CD4-positive, alpha-beta T cell treated with Interleukin-4 for 4 hours (primary cell): ENCODE data around the gene C1QTNF1.
"Not testable (repeated sequence)": the region's sequence is repeated elsewhere in the genome, so short reads cannot be mapped to it uniquely, and the experiment has no call there.

ENCODE experiments used
- DNase-seq: peaks from one replicate; pipeline ENCODE4 v3.0.0-alpha.2; 2020

Gene C1QTNF1

DNA sequence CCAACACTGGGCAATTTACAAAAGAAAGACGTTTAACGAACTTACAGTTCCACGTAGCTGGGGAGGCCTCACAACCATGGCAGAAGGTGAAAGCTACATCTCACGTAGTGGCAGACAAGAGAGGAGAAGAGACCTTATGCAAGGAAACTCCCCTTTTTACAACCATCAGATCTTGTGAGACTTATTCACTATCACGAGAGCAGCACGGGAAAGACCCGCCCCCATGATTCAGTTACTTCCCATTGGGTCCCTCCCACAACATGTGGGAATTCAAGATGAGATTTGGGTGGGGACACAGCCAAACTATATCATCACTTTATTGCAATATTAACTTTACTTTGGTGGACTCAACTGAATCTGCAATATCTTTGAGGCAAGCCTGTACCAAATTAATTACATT, 38.7 kb downstream of the C1QTNF1 start:
- DNase-seq: no peak

DNA sequence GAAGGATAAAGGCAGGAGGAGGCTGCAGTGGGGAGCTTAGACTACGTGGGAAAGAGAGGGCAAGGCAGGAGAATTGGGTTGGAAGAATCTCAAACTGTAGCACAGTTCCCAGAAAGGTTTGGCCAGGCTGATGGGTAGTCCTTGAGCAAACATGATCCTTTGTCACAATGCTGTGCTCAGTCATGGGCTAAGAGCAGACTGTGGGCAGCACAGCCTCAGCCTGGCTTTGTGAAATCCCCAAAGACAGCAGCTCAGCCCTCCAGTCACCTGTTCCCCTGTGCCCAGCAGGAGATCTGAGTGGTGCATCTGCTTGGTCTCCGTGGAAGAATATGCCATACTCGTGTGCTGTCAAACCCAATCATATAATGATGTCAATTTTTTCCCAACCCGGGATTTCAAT, 40.1 kb downstream of the C1QTNF1 start:
- DNase-seq: no peak

DNA sequence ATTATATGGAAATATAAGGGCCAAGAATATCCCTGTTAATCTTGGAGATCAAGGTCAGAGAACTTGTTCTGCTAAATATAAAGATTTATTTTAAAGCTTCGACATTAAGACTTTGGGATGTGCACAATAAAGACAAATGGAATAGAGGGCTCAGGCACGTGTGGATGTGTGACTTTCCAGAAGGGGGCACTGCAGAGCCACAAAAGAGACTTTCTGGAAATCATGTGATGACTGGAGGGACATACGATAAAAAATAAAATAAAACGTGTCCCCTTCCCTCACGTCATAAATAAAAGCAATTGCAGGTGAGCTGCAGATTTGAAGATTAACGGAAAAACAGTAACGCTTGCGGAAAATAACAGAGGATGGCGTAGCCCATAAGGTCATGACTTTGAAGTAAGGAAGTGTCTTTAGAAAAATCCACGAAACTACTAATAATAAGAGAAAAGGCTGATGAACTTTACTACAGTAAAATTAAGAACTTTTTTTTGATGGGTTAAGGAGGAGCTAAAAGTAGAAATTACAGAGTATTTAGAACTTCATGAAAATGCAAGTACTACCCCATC, 41.2 kb downstream of the C1QTNF1 start:
- peak; percentile 60 for DNase-seq

DNA sequence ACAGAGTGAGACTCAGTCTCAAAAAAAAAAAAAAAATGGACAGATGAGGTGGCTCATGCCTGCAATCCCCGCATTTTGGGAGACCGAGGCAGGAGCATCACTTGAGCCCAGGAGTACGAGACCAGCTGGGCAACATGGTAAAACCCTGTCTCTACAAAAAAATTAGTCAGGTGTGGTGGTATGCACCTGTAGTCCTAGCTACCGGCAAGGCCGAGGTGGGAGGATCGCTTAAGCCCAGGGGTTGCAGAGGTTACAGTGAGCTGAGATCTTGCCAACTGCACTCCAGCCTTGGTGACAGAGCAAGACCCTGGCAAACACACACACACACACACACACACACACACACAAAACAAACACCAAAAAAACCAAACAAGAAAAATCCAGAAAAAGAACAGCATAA, 43.0 kb downstream of the C1QTNF1 start:
- no peak for DNase-seq

GRCh38 chr17:79070266-79070880, 46.4 kb downstream of the C1QTNF1 start:
- DNase-seq: no peak

GRCh38 chr17:79071161-79071740, 47.3 kb downstream of the C1QTNF1 start:
- no peak for DNase-seq

DNA sequence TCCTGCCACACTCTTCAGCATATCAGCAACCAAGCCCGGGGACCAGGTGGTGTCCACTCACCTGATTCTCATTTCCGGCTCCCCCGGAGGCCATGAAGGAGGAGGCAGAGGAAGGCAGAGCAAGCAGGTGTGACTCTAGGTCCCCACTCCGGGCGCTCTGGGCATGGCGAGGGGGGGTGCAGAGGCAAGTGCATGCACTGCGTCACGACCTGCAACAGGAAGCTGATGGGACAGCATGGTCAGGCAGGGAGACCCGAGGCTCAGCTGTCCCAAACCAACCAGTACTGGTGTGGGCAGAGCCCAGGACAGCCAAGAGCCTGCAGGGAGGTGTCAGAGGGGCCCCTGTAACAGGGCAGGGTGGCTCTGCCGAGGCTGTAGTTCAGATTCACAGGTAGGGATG, 48.6 kb downstream of the C1QTNF1 start:
- no peak for DNase-seq

DNA sequence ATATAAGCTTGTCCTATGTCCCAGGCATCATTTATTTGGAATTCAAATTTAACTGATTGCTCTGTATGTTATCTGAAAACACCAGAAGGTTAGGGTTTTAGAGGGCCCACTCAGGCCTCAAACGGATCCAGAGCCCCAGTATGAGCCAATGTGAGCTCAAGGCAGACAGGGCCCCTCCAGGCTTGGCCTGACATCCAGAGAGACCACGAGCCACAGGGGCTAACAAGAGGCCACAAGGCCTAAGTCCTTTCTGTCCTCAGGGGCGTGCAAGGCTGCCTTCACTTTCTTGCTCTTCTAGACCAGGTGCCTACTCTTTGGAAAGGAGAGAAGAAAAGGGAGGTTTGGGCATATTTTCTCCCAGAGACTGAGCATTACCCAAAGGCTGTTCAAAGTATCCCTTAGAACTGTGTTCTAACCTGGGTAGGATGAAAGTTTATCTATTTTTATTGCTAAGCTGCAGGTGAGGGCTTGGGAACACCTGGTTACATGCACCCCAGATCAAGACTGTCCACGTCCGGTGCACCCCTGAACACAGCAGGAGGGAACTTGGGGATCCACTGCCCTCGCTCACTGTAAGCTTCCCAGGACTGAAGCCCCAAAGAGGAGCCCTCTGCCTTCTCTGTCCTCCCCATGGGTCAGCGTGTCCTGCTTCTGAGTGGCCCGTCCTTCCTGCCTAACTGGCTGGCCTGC, 49.2 kb downstream of the C1QTNF1 start:
- no peak for DNase-seq

DNA sequence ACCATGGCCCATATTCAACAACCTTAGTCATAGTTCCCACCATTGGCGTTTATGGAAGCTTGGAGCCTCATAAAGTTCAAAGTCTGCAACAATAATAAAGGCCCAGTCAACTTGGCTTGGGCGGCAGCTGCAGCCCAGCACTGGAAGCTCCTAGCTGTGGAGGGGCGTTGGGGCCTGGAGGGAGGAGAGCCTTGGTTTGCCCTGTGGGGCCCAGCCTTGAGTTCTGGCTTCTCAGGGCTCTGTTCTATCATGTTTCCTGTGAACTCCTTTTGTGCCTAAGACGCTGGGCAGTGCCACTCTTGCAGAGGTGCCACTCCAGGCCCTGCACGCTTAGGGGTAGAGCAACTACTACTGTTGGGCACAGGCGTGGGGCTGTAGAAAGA, 49.7 kb downstream of the C1QTNF1 start:
- no peak for DNase-seq

DNA sequence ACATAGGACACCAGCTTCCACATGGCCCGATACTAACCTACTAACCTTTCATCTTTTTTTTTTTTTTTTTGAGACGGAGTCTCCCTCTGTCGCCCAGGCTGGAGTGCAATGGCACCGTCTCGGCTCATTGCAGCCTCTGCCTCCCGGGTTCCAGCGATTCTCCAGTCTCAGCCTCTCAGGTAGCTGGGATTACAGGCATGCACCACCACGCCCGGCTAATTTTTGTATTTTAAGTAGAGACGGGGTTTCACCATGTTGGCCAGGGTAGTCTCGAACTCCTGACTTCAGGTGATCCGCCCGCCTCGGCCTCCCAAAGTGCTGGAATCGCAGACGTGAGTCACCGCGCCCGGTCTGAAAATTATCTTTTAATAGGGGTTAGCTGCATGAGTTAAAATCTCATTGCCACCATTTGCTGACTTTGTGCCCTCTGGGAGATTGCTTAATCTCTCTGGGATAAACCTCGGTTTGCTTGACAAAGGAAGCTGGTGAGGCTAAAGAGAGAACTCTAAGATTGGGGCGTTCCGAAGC, 50.2 kb downstream of the C1QTNF1 start:
- DNase-seq: not testable (repeated sequence)

GRCh38 chr17:79074649-79075445, 50.9 kb downstream of the C1QTNF1 start, which contains the start of gene ENGASE:
TSS of gene ENGASE (plus strand) at chr17:79074824. CDS start at chr17:79074945, 121 bp downstream.
- DNase-seq: peak; percentile 90

- no peak for DNase-seq
These were observed 51.4 kb downstream of the C1QTNF1 start for GRCh38 chr17:79075446-79075750.

GRCh38 chr17:79075861-79076406, 52.0 kb downstream of the C1QTNF1 start:
- DNase-seq: no peak

GRCh38 chr17:79077587-79077986, 53.6 kb downstream of the C1QTNF1 start:
- no peak for DNase-seq

DNA sequence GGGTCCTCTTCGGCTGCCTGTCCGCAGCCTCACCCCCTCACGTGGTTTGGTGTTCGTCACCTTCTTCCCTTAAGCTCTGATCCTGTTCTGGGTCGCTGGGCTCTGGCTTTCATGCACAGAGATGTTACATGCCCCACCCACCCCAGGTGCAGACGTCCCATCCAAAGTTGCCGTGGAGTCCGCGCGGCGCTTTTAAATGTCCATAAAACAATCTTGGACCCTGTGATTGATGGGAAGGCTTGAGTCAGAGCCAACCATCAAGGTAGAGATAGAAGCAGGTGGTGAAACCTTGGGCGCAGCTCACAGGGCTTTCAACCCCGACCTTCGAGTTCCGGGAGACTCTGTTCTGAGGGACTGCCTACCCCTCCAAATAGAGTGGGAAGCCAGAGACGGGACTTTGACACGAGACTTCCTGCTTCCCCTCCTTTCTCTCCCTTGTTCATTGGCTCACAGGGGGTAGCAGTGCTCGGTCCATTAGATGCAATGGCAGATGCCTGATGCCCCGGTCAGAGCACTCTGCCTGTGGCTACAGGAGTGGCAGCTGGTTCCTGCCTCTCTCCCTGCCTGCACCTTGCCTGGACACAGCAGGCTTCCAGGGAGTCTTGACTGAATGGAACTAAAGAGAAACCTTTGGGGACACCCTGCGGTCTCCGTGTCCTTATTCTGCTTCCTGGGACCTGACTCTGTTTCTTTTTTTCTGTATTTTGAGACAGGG, 54.7 kb downstream of the C1QTNF1 start:
- no peak for DNase-seq

DNA sequence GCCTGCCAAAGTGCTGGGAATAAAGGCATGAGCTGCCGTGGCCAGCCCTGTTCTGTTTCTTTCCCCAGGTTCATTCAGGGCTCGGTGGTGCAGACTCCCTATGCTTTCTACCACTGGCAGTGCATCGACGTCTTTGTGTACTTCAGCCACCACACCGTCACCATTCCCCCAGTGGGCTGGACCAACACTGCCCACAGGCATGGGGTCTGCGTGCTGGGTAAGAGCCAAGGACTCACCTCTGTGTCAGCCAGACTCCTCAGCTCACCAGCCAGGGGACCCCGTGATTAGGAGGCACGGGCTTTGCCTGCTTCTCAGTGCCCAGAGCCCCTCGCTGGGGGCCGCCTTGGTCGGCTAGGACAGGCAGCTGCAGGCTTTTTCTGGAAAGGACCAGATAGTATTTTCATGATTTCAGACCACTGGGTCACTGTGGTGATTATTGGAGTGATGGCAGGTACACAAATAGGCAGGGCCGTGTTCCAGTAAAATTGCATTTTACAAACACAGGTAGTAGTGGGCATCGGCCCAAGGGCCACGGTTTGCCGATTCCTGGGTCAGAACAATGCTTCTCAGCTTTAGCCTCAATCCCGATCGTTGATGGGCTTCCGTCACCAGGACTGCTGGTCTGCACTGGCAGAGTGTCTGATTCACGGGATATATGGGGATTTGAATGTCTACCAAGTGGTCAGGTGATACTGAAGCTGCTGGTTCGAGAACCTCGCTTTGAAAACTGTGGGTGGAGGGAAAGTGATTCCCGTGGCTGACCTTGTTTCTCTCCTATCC, 55.6 kb downstream of the C1QTNF1 start:
- DNase-seq: no peak

GRCh38 chr17:79080349-79080748, 56.4 kb downstream of the C1QTNF1 start:
- DNase-seq: no peak

- DNase-seq: no peak
These were observed 56.9 kb downstream of the C1QTNF1 start for GRCh38 chr17:79080761-79081290.

- DNase-seq: no peak
These were observed 57.8 kb downstream of the C1QTNF1 start for GRCh38 chr17:79081571-79082276.
